Stimulated activated CD4-positive, alpha-beta T cell treated with anti-CD3 and anti-CD28 coated beads, Interleukin-1b, Interleukin-23, amount 100 ng/mL, for 1 hour (primary cell): ENCODE data around the gene ZNF182.
"Not testable (repeated sequence)": the region's sequence is repeated elsewhere in the genome, so short reads cannot be mapped to it uniquely, and the experiment has no call there.

Experiments used
- DNase-seq, 2 donors: peaks; one replicate each; pipeline ENCODE4 v3.0.0-alpha.2; 2020; ENCODE audit warnings: low read depth in 2 of 2

Gene ZNF182

GRCh38 chrX:48003758-48004457 lies at the start of gene ZNF182:
Gene ZNF182, minus strand, starts transcription at chrX:48003989. Its CDS starts 1,380 bp downstream, at chrX:48002609.
- peak; percentile 79 to 81 for DNase-seq

GRCh38 chrX:48046846-48047245 lies 43.1 kb upstream of the ZNF182 start:
- no peak for DNase-seq

GRCh38 chrX:48045410-48046311 lies 41.9 kb upstream of the ZNF182 start:
- no peak for DNase-seq

GRCh38 chrX:48043056-48043455 lies 39.3 kb upstream of the ZNF182 start:
- no peak for DNase-seq

- no peak for DNase-seq
These were observed 32.1 kb upstream of the ZNF182 start for GRCh38 chrX:48035891-48036290.

- DNase-seq: not testable (repeated sequence)
These were observed 26.9 kb upstream of the ZNF182 start for GRCh38 chrX:48030641-48031173.

- DNase-seq: no peak
These were observed 26.4 kb upstream of the ZNF182 start for GRCh38 chrX:48030237-48030636.

- DNase-seq: no peak
These were observed 24.3 kb upstream of the ZNF182 start for GRCh38 chrX:48028091-48028490.

- DNase-seq: not testable (repeated sequence)
These were observed 23.8 kb upstream of the ZNF182 start for GRCh38 chrX:48027545-48027944.

- no peak for DNase-seq
These were observed 21.8 kb upstream of the ZNF182 start for GRCh38 chrX:48025561-48025960.

GRCh38 chrX:48022738-48023137 lies 18.9 kb upstream of the ZNF182 start:
- DNase-seq: no peak

- DNase-seq: no peak
These were observed 18.3 kb upstream of the ZNF182 start for GRCh38 chrX:48022100-48022499.

GRCh38 chrX:48021026-48021900 lies 17.5 kb upstream of the ZNF182 start:
- peak; percentile 23 to 52 for DNase-seq

- not testable (repeated sequence) for DNase-seq
These were observed 16.7 kb upstream of the ZNF182 start for GRCh38 chrX:48020472-48020871.

GRCh38 chrX:48019892-48020291 lies 16.1 kb upstream of the ZNF182 start:
- not testable (repeated sequence) for DNase-seq

GRCh38 chrX:48016583-48017310 lies 13.0 kb upstream of the ZNF182 start:
- not testable (repeated sequence) for DNase-seq

- not testable (repeated sequence) for DNase-seq
These were observed 5.7 kb upstream of the ZNF182 start for GRCh38 chrX:48009445-48009960.

- DNase-seq: not testable (repeated sequence)
These were observed 2.9 kb upstream of the ZNF182 start, which contains the start of gene SPACA5 for GRCh38 chrX:48006688-48007087. Gene SPACA5, plus strand, starts transcription at chrX:48006988. Its CDS starts 815 bp downstream, at chrX:48007803.

- DNase-seq: no peak
These were observed 427 bp downstream of the ZNF182 start for GRCh38 chrX:48003367-48003757.

GRCh38 chrX:48002929-48003328 lies 860 bp downstream of the ZNF182 start:
- DNase-seq: no peak
